GM18507 (cell line): ENCODE data around the gene ALDH1L2.
"Not testable (repeated sequence)": the region's sequence is repeated elsewhere in the genome, so short reads cannot be mapped to it uniquely, and the experiment has no call there.

Source experiments
- DNase-seq: peaks from one replicate; pipeline ENCODE4 v3.0.0; 2011; ENCODE audit warnings: low read depth; ENCODE audit not compliant: insufficient read length; ENCODE audit errors: extremely low spot score
- FAIRE-seq: peaks from 2 replicates; lab custom pipeline; 2011; peaks lifted over from hg19 to GRCh38; lab: Jason Lieb, UNC

Gene ALDH1L2

GRCh38 chr12:105084251-105085250 lies at the start of gene ALDH1L2:
ALDH1L2 (minus strand) TSS chr12:105084458; CDS start chr12:105084436, 22 bp downstream.
- FAIRE-seq (no peak), DNase-seq (peak; percentile 49)

GRCh38 chr12:105120551-105120950 lies 36.3 kb upstream of the ALDH1L2 start:
- no peak for DNase-seq

GRCh38 chr12:105116969-105117368 lies 32.7 kb upstream of the ALDH1L2 start:
- DNase-seq (no peak), FAIRE-seq (no peak)

More at GRCh38 chr12:105120551-105120950, 36.3 kb upstream of the ALDH1L2 start:
- FAIRE-seq, result no peak

GRCh38 chr12:105113094-105113493 lies 28.8 kb upstream of the ALDH1L2 start:
- DNase-seq (no peak), FAIRE-seq (no peak)

- DNase-seq (no peak), FAIRE-seq (peak; percentile 80)
Observed at GRCh38 chr12:105110851-105111250, 26.6 kb upstream of the ALDH1L2 start.

- FAIRE-seq (peak; percentile 82), DNase-seq (no peak)
Observed at GRCh38 chr12:105109465-105110212, 25.4 kb upstream of the ALDH1L2 start.

- FAIRE-seq (peak; percentile 95), DNase-seq (peak; percentile 89)
Observed at GRCh38 chr12:105107494-105108371, 23.5 kb upstream of the ALDH1L2 start, which contains the start of gene WASHC4. WASHC4 (plus strand) TSS chr12:105107731; CDS start chr12:105107801, 70 bp downstream.

- no peak for DNase-seq
- no peak for FAIRE-seq
Observed at GRCh38 chr12:105107171-105107493, 22.9 kb upstream of the ALDH1L2 start.

GRCh38 chr12:105106621-105107020 lies 22.4 kb upstream of the ALDH1L2 start:
- FAIRE-seq, result no peak

GRCh38 chr12:105104762-105105161 lies 20.5 kb upstream of the ALDH1L2 start:
- DNase-seq (no peak), FAIRE-seq (no peak)

More at GRCh38 chr12:105106621-105107020, 22.4 kb upstream of the ALDH1L2 start:
- DNase-seq, result no peak

GRCh38 chr12:105102673-105103072 lies 18.4 kb upstream of the ALDH1L2 start:
- no peak for FAIRE-seq
- DNase-seq, result no peak

GRCh38 chr12:105100998-105101397 lies 16.7 kb upstream of the ALDH1L2 start:
- DNase-seq (no peak), FAIRE-seq (no peak)

GRCh38 chr12:105100207-105100985 lies 16.1 kb upstream of the ALDH1L2 start:
- DNase-seq, result no peak
- FAIRE-seq, result no peak

- no peak for FAIRE-seq
Observed at GRCh38 chr12:105099356-105099755, 15.1 kb upstream of the ALDH1L2 start.

GRCh38 chr12:105095338-105095737 lies 11.1 kb upstream of the ALDH1L2 start:
- not testable (repeated sequence) for DNase-seq, FAIRE-seq

More at GRCh38 chr12:105099356-105099755, 15.1 kb upstream of the ALDH1L2 start:
- no peak for DNase-seq

- FAIRE-seq (no peak), DNase-seq (no peak)
Observed at GRCh38 chr12:105092336-105092735, 8.1 kb upstream of the ALDH1L2 start.

- FAIRE-seq (no peak), DNase-seq (no peak)
Observed at GRCh38 chr12:105091476-105092206, 7.4 kb upstream of the ALDH1L2 start.

- DNase-seq, result no peak
- no peak for FAIRE-seq
Observed at GRCh38 chr12:105090361-105090760, 6.1 kb upstream of the ALDH1L2 start.
